PC-3 (cell line): ENCODE measurements around the gene TRMT61A. TPM values are rescaled to one million over a fixed set of nuclear protein-coding genes. Genes with fewer than 3 reads are reported as not detected.
A peak's percentile ranks its signal among the peaks of the same experiment; 100 is the strongest.

Experiments used
- ATAC-seq: fragments of 200-7000 bp; cut with Tn5 transposase; 2 replicates; pipeline ENCODE4 v1.9.1; 2020; ENCODE audit warnings: mild to moderate bottlenecking, moderate library complexity
- Bru-seq: library from RNA; stranded (reverse); fragments of 400-500 nt; gene quantifications from one replicate; lab custom pipeline; 2021; lab: Mats Ljungman, UMichigan
- BruChase-seq, 2 experiments: library from RNA; stranded (reverse); fragments of 400-500 nt; gene quantifications; one replicate each; lab custom pipeline; 2021; lab: Mats Ljungman, UMichigan
- BruUV-seq: library from RNA; stranded (reverse); fragments of 400-500 nt; replicated peaks from 2 replicates; lab custom pipeline; 2021; lab: Mats Ljungman, UMichigan
- CTCF ChIA-PET: fragments of 300-600 bp; sonication (Branson Sonifier 250); formaldehyde crosslinking; loops from one replicate; lab custom pipeline; 2022; ENCODE audit warnings: antibody characterized with exemption; lab: Charles Lee
- POLR2A ChIA-PET: fragments of 300-600 bp; sonication (Branson Sonifier 250); formaldehyde crosslinking; loops from one replicate; lab custom pipeline; 2022; ENCODE audit warnings: antibody characterized with exemption; ENCODE audit not compliant: unreplicated experiment; lab: Charles Lee
- DNase-seq: peaks from one replicate; pipeline ENCODE4 v3.0.0-alpha.2; 2015
- H2AFZ ChIP-seq: fragments of 300-600 bp; sonication (generic); 2 replicates; pipeline ENCODE4 v1.6.0; 2016; ENCODE audit warnings: antibody characterized with exemption, low read length
- H3F3A ChIP-seq: fragments of 300-600 bp; sonication (generic); one replicate; pipeline ENCODE4 v1.6.0; 2017; ENCODE audit warnings: antibody characterized with exemption, low read length, control low read depth, mild to moderate bottlenecking; ENCODE audit not compliant: unreplicated experiment
- H3K27ac ChIP-seq: fragments of 300-600 bp; sonication (generic); 2 replicates; pipeline ENCODE4 v1.5.1; 2016; ENCODE audit warnings: mild to moderate bottlenecking, low read length
- H3K27me3 ChIP-seq: fragments of 300-600 bp; sonication (generic); 2 replicates; pipeline ENCODE4 v1.6.1; 2016; ENCODE audit warnings: low read length, mixed read lengths
- H3K36me3 ChIP-seq: fragments of 300-600 bp; sonication (generic); 2 replicates; pipeline ENCODE4 v1.6.1; 2016; ENCODE audit warnings: low read depth, mixed run types, low read length, mixed read lengths
- H3K4me1 ChIP-seq: fragments of 300-600 bp; sonication (generic); 2 replicates; pipeline ENCODE4 v1.5.1; 2016; ENCODE audit warnings: low read length; ENCODE audit not compliant: insufficient read depth
- H3K4me2 ChIP-seq: fragments of 300-600 bp; sonication (generic); 2 replicates; pipeline ENCODE4 v1.6.0; 2016; ENCODE audit warnings: low read length
- H3K4me3 ChIP-seq: fragments of 300-600 bp; sonication (generic); 2 replicates; pipeline ENCODE4 v1.5.1; 2016; ENCODE audit warnings: mild to moderate bottlenecking, low read length, mixed read lengths
- H3K79me2 ChIP-seq: fragments of 300-600 bp; sonication (generic); 2 replicates; pipeline ENCODE4 v1.6.1; 2017; ENCODE audit warnings: low read length, mixed read lengths
- H3K9ac ChIP-seq: fragments of 300-600 bp; sonication (generic); 2 replicates; pipeline ENCODE4 v1.6.0; 2016; ENCODE audit warnings: mild to moderate bottlenecking, low read length
- H3K9me2 ChIP-seq: fragments of 300-600 bp; sonication (generic); replicated peaks from 2 replicates; pipeline ENCODE4 v1.6.1; 2016; ENCODE audit warnings: mixed run types, low read length, mixed read lengths
- H3K9me3 ChIP-seq: fragments of 300-600 bp; sonication (generic); 2 replicates; pipeline ENCODE4 v1.6.1; 2016; ENCODE audit warnings: low read length, mixed read lengths
- H4K20me1 ChIP-seq: fragments of 300-600 bp; sonication (generic); 2 replicates; pipeline ENCODE4 v1.6.1; 2016; ENCODE audit warnings: low read length, mixed read lengths
- EZH2 ChIP-seq: fragments of 300-600 bp; sonication (generic); IDR thresholded peaks from one replicate; pipeline ENCODE4 v1.6.1; 2017; ENCODE audit warnings: antibody characterized with exemption, mild to moderate bottlenecking, low read length; ENCODE audit not compliant: unreplicated experiment
- EZH2phosphoT487 ChIP-seq: fragments of 300-600 bp; sonication (generic); IDR thresholded peaks from 2 replicates; pipeline ENCODE4 v1.6.1; 2018; ENCODE audit warnings: mild to moderate bottlenecking, antibody characterized with exemption, low read length, borderline replicate concordance
- intact Hi-C: fragments of 100-400 bp; cut with micrococcal nuclease; formaldehyde crosslinking; loops from 2 replicates; pipeline ENCODE4 v1.9.0; 2023
- long read RNA-seq: library from polyadenylated mRNA; unstranded; transcript quantifications from one replicate; pipeline ENCODE4 v2.0.0, GENCODE V29; 2021; ENCODE audit not compliant: unreplicated experiment
- total RNA-seq: library from RNA; depleted of rRNA; stranded (reverse); fragments of >200 nt; gene quantifications from 2 replicates; pipeline ENCODE4 v1.2.3, GENCODE V29; 2014; rRNA removed
- TF ChIP-seq, protein P1 (sequence below): fragments of 300-600 bp; sonication (generic); conservative IDR thresholded peaks from 2 replicates; pipeline ENCODE4 v1.5.1; 2017; ENCODE audit warnings: antibody characterized with exemption, low read depth, mild to moderate bottlenecking, low read length

TRMT61A gene
- 51.2 and 72.9 TPM in 2 replicates for total RNA-seq
- percentile 74 among the genes with signal in this experiment for Bru-seq, nascent RNA
- percentile 81 among the genes with signal in this experiment for BruChase-seq, experiment 1, labeled RNA remaining after a 6-hour chase
- percentile 76 among the genes with signal in this experiment for BruChase-seq, experiment 2, labeled RNA remaining after a 2-hour chase
- long read RNA-seq, transcript TRMT61A-202 (4 exons, 3,229 nt) = major isoform, 74 of 152 reads
- long read RNA-seq, partial matches to known transcripts = 70 of 152 reads
- long read RNA-seq, other reads (novel, unspliced or antisense) = 6 of 152 reads

DNA sequence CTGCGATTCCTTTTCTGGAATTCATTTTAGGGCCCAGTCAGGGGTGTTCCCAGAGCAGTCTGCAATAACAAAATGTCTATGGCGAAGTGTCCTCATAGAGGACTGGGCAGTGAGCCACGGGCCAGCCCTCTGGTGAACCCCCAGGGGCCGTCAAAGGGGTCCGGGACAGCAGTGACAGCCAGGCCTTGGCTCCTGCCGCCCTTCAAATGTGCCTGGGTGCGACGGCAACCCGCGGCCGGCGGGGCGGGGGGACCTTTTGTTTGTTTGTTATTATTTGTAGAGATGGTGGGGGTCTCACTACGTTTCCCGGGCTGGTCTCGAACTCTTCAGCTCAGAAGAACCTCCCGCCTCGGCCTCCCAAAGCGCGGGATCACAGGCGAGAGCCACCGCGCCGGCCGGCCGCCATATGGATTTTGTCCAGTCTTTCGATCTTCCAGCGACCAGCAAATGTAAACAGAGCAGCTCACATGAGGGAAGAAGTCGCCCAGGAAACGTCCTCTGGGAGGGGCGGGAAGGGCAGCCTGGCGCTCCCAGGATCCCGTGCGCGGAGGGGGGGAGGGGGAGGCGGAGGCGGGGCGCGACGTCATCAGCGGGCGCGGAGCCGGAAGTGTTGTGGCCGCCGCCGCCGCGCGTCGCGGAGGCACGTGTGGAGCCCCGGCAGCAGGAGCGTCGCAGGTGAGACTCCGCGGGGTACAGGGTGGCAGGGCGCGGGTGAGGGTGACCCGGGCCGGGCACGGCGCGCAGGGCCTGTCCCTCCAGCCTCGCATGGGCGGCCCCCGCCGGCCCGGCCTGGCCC, at the start of gene TRMT61A:
Gene TRMT61A (plus strand): TSS at position 610 of the 796 bp plus-strand sequence. CDS start 783 bp downstream, outside the sequence.
- H3K9me2 ChIP-seq = no peaks in the 10 kb centered on the region
- peak within 1 kb of the TSS; percentile 94 for H3K4me3 ChIP-seq
- BruUV-seq = TSS peak; percentile 94
- ATAC-seq = peak; percentile 86
- H3K27me3 ChIP-seq = no peaks in the 10 kb centered on the region
- peaks cover 4% of the 10 kb centered on the region; the same call in 1 of the 2 replicates for H3K36me3 ChIP-seq
- H3K4me2 ChIP-seq = peak within 1 kb of the TSS; percentile 96
- POLR2A ChIA-PET = interaction anchor here (0.7 to 1.9 kb wide), 2 partner anchors 12 to 156 kb away, joined by 3 to 9 read pairs; no protein-coding TSS in a partner anchor
- peak within 1 kb of the TSS; percentile 64 for H3K27ac ChIP-seq
- intact Hi-C loops = no loop called here
- H2AFZ ChIP-seq = peak within 1 kb of the TSS; percentile 80
- H3K9me3 ChIP-seq = no peaks in the 10 kb centered on the region
- H3K79me2 ChIP-seq = peaks cover 41% of the 10 kb centered on the region
- H4K20me1 ChIP-seq = peaks cover 8% of the 10 kb centered on the region; the same call in 1 of the 2 replicates
- peak; percentile 85 for DNase-seq
- peak within 1 kb of the TSS; percentile 97 for H3K9ac ChIP-seq
- CTCF ChIA-PET = interaction anchor here (0.5 to 0.6 kb wide), 2 partner anchors 144 to 149 kb away, joined by 3 read pairs; partner anchors contain the start of gene MARK3
- TF ChIP-seq EZH2 (no peak), EZH2phosphoT487 (no peak)
- TF ChIP-seq, protein P1, sequence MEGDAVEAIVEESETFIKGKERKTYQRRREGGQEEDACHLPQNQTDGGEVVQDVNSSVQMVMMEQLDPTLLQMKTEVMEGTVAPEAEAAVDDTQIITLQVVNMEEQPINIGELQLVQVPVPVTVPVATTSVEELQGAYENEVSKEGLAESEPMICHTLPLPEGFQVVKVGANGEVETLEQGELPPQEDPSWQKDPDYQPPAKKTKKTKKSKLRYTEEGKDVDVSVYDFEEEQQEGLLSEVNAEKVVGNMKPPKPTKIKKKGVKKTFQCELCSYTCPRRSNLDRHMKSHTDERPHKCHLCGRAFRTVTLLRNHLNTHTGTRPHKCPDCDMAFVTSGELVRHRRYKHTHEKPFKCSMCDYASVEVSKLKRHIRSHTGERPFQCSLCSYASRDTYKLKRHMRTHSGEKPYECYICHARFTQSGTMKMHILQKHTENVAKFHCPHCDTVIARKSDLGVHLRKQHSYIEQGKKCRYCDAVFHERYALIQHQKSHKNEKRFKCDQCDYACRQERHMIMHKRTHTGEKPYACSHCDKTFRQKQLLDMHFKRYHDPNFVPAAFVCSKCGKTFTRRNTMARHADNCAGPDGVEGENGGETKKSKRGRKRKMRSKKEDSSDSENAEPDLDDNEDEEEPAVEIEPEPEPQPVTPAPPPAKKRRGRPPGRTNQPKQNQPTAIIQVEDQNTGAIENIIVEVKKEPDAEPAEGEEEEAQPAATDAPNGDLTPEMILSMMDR = no peak
- peaks cover 22% of the 10 kb centered on the region for H3K4me1 ChIP-seq
- no peaks in the 10 kb centered on the region for H3F3A ChIP-seq

DNA sequence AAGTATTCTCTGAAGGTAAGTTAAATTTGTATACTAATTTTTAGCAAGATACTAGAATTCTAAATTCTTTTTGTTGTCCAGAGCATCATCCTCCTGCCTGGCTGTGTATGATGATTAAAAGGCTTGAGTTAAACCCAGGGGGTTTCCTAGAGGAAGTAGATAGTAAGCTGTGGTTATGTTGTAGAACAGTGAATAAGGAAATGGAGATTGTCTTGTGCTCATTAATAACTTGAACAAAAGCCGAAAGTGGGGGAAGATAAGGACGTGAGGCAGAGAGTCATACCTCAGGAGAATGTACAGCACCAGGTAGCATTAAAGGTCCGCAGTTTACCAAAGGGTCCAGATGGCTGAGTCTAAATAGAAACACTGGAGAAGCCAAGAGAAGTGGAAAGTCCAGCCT, 48.4 kb upstream of the TRMT61A start:
- peaks cover 28% of the 10 kb centered on the region for H3K36me3 ChIP-seq
- H3K9ac ChIP-seq = no peak overlapping the region
- no peak overlapping the region for H3K4me2 ChIP-seq
- DNase-seq (no peak), ATAC-seq (no peak)
- TF ChIP-seq EZH2 (no peak), EZH2phosphoT487 (no peak)
- TF ChIP-seq, protein P1 = no peak
- H3K27me3 ChIP-seq = no peaks in the 10 kb centered on the region
- peaks cover 15% of the 10 kb centered on the region for H3K4me1 ChIP-seq
- H3K79me2 ChIP-seq = no peaks in the 10 kb centered on the region
- no peaks in the 10 kb centered on the region for H4K20me1 ChIP-seq
- no peaks in the 10 kb centered on the region for H3K9me2 ChIP-seq
- H2AFZ ChIP-seq = no peak overlapping the region
- CTCF ChIA-PET = no interaction called here
- peaks cover 3% of the 10 kb centered on the region for H3F3A ChIP-seq
- BruUV-seq = TSS peak; percentile 20
- no peak overlapping the region for H3K4me3 ChIP-seq
- no peaks in the 10 kb centered on the region for H3K9me3 ChIP-seq
- POLR2A ChIA-PET = no interaction called here
- intact Hi-C loops = no loop called here
- H3K27ac ChIP-seq = no peak overlapping the region
